Mucosa of rectum (tissue), 2 donors: ENCODE measurements around the gene LRRC2.

ENCODE experiments used
- H3K27ac ChIP-seq, 2 donors: one replicate each; pipeline ENCODE4 v1.7.0; 2013; ENCODE audit warnings: inconsistent platforms in 2 of 2, low read depth in 2 of 2, low read length in 2 of 2
- H3K27me3 ChIP-seq, 2 donors: one replicate each; pipeline ENCODE4 v1.7.0; 2013; ENCODE audit warnings: low read length in 2 of 2; ENCODE audit not compliant: control insufficient read depth in 2 of 2, insufficient read depth in 2 of 2
- H3K36me3 ChIP-seq, 2 donors: one replicate each; pipeline ENCODE4 v1.7.0; 2013; ENCODE audit warnings: low read length in 2 of 2; ENCODE audit not compliant: control insufficient read depth in 2 of 2, insufficient read depth in 2 of 2
- H3K4me1 ChIP-seq, 2 donors: one replicate each; pipeline ENCODE4 v1.7.0; 2013; ENCODE audit warnings: low read length in 2 of 2, mild to moderate bottlenecking in 1 of 2; ENCODE audit not compliant: control insufficient read depth in 2 of 2, insufficient read depth in 2 of 2
- H3K4me3 ChIP-seq, 2 donors: one replicate each; pipeline ENCODE4 v1.7.0; 2013; ENCODE audit warnings: low read length in 2 of 2
- H3K9ac ChIP-seq, 2 donors: one replicate each; pipeline ENCODE4 v1.7.0; 2013; ENCODE audit warnings: low read length in 2 of 2, low read depth in 1 of 2, mild to moderate bottlenecking in 1 of 2
- H3K9me3 ChIP-seq, 2 donors: one replicate each; pipeline ENCODE4 v1.7.0; 2013; ENCODE audit warnings: low read length in 2 of 2; ENCODE audit not compliant: control insufficient read depth in 2 of 2
- donor health status: healthy.
- donor health status: Normal muscosa, but diverticular disease.

Gene LRRC2

GRCh38 chr3:46470831-46471230 lies 95.3 kb downstream of the LRRC2 start:
- Histone ChIP-seq H3K36me3 (no peaks in the 10 kb centered on the region), H3K4me1 (peaks cover 0 to 2% of the 10 kb centered on the region in 2 donors), H3K27ac (no peak overlapping the region), H3K9ac (no peak overlapping the region), H3K27me3 (peaks cover 0 to 2% of the 10 kb centered on the region in 2 donors), H3K4me3 (no peak overlapping the region), H3K9me3 (no peaks in the 10 kb centered on the region)

GRCh38 chr3:46469680-46470357 lies 96.3 kb downstream of the LRRC2 start:
- Histone ChIP-seq H3K27me3 (peaks cover 3 to 6% of the 10 kb centered on the region in 2 donors), H3K9ac (no peak overlapping the region), H3K4me1 (peaks cover 0 to 2% of the 10 kb centered on the region in 2 donors), H3K36me3 (no peaks in the 10 kb centered on the region), H3K27ac (no peak overlapping the region), H3K4me3 (no peak overlapping the region), H3K9me3 (no peaks in the 10 kb centered on the region)

- no peaks in the 10 kb centered on the region for H3K9me3 ChIP-seq
- H3K36me3 ChIP-seq = no peaks in the 10 kb centered on the region
- H3K9ac ChIP-seq = no peak overlapping the region
- no peak overlapping the region for H3K4me3 ChIP-seq
- H3K4me1 ChIP-seq = peaks cover 0 to 2% of the 10 kb centered on the region in 2 donors
- peaks cover 3 to 9% of the 10 kb centered on the region in 2 donors for H3K27me3 ChIP-seq
- no peak overlapping the region for H3K27ac ChIP-seq
Observed at GRCh38 chr3:46468753-46469600, 97.1 kb downstream of the LRRC2 start.

- Histone ChIP-seq H3K4me1 (peaks cover 0 to 2% of the 10 kb centered on the region in 2 donors), H3K27ac (no peak overlapping the region), H3K9me3 (no peaks in the 10 kb centered on the region)
Observed at GRCh38 chr3:46467562-46467961, 98.5 kb downstream of the LRRC2 start.

GRCh38 chr3:46466871-46467403 lies 99.2 kb downstream of the LRRC2 start:
- Histone ChIP-seq H3K27me3 (peaks cover 3 to 10% of the 10 kb centered on the region in 2 donors), H3K36me3 (no peaks in the 10 kb centered on the region), H3K27ac (no peak overlapping the region), H3K9me3 (no peaks in the 10 kb centered on the region), H3K9ac (no peak overlapping the region), H3K4me3 (no peak overlapping the region), H3K4me1 (peaks cover 0 to 2% of the 10 kb centered on the region in 2 donors)

More at GRCh38 chr3:46467562-46467961, 98.5 kb downstream of the LRRC2 start:
- Histone ChIP-seq H3K36me3 (no peaks in the 10 kb centered on the region), H3K4me3 (no peak overlapping the region), H3K27me3 (peaks cover 3 to 10% of the 10 kb centered on the region in 2 donors), H3K9ac (no peak overlapping the region)

GRCh38 chr3:46466273-46466672 lies 99.8 kb downstream of the LRRC2 start:
- H3K4me1 ChIP-seq = peaks cover 0 to 2% of the 10 kb centered on the region in 2 donors
- no peak overlapping the region for H3K9ac ChIP-seq
- peaks cover 3 to 11% of the 10 kb centered on the region in 2 donors for H3K27me3 ChIP-seq
- H3K27ac ChIP-seq = no peak overlapping the region
- H3K4me3 ChIP-seq = no peak overlapping the region
- H3K36me3 ChIP-seq = no peaks in the 10 kb centered on the region
- no peaks in the 10 kb centered on the region for H3K9me3 ChIP-seq
